ENCODE data around the gene TECTA.

Gene TECTA

DNA sequence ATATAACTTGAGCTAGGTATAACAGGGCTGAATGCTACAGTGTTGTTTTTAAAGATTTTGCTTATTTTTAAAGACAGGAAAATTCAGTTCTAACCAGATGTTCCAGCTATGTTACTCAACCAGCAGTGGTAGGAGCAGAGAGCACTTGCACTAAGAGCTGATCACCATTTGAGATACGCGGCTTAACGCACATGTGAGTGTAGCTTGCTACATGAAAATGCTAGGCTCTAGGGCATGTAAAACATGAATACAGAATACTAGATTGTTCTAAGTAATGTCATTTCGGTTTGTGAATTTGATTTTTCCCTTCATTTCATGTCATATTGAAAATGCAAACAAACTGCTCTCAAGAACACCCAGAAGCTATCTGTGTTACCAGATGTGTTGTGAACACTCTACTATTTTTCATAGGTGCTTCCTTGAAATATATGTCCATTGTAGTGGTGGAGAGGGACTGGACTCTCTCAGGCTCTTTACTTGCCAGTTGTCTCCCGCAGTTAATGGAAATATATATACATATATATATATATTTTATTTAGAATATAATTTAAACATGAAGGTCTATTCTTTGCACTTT is 10.8 kb upstream of the TECTA start:
- Histone ChIP-seq H3K4me3 (ENCODE audit: low read depth in 1 of 2, low read length in 2 of 2) (no peak overlapping the region), H3K4me2 (ENCODE audit: insufficient read depth, low read length) (no peak overlapping the region), H3K9me3 (ENCODE audit: insufficient read depth, low read length, severe bottlenecking) (no peaks in the 10 kb centered on the region), H4K20me1 (ENCODE audit: insufficient read depth, low read length) (no peaks in the 10 kb centered on the region), H3K27ac (ENCODE audit: low read length) (no peak overlapping the region), H3K9ac (ENCODE audit: low read depth, low read length) (no peak overlapping the region), H3K79me2 (ENCODE audit: insufficient read depth, low read length) (no peaks in the 10 kb centered on the region), H2AFZ (ENCODE audit: low read depth, low read length) (no peak overlapping the region), H3K4me1 (ENCODE audit: insufficient read depth, low read length) (no peaks in the 10 kb centered on the region), H3K27me3 (ENCODE audit: insufficient read depth, low read length, poor library complexity) (no peaks in the 10 kb centered on the region), H3K36me3 (ENCODE audit: insufficient read depth, low read length) (peaks cover 15% of the 10 kb centered on the region)
- ATAC-seq (ENCODE audit: insufficient read depth, low read depth) (no peak), DNase-seq (no peak)
- TF ChIP-seq EZH2 (IDR thresholded peaks at IDR 0.05; ENCODE audit: borderline replicate concordance, low read depth, low read length, severe bottlenecking): no peak
- TF ChIP-seq, protein P1, sequence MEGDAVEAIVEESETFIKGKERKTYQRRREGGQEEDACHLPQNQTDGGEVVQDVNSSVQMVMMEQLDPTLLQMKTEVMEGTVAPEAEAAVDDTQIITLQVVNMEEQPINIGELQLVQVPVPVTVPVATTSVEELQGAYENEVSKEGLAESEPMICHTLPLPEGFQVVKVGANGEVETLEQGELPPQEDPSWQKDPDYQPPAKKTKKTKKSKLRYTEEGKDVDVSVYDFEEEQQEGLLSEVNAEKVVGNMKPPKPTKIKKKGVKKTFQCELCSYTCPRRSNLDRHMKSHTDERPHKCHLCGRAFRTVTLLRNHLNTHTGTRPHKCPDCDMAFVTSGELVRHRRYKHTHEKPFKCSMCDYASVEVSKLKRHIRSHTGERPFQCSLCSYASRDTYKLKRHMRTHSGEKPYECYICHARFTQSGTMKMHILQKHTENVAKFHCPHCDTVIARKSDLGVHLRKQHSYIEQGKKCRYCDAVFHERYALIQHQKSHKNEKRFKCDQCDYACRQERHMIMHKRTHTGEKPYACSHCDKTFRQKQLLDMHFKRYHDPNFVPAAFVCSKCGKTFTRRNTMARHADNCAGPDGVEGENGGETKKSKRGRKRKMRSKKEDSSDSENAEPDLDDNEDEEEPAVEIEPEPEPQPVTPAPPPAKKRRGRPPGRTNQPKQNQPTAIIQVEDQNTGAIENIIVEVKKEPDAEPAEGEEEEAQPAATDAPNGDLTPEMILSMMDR (IDR thresholded peaks at IDR 0.05; ENCODE audit: borderline replicate concordance, extremely low read depth, low read length, poor library complexity, severe bottlenecking): no peak

DNA sequence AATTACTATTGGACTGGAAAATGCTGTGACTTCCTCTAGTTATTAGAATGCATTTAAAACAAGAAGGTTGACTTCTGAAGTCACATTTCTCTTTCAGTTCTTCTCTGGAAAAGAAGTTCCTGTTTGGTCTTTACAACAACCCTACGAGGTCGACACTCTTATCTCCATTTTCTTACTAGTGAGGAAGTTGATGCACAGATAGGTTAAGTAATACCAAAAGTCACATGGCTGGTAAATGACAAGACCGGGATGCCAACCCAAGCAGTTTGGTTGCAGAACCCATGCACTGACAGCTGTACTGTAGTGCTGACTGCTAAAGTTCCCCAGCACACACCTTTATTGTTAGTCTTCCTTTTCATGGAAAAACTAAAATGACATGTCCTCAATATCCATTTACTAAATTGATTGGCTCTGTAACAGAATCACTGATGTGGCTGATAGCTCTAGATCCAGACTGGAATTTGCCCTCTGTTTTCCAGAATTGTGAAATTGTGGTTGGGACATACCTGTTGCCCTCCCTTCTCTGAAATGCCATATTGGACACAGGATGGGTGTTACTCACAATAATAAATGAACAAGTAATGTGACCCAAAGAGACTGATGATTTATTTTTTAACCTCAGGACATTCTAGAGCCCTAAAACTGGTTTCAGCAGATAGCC is 9.4 kb upstream of the TECTA start:
- H3K4me3 ChIP-seq (ENCODE audit: low read depth in 1 of 2, low read length in 2 of 2): no peak overlapping the region
- H2AFZ ChIP-seq (ENCODE audit: low read depth, low read length): no peak overlapping the region
- H3K27me3 ChIP-seq (ENCODE audit: insufficient read depth, low read length, poor library complexity): no peaks in the 10 kb centered on the region
- no peaks in the 10 kb centered on the region for H3K9me3 ChIP-seq (ENCODE audit: insufficient read depth, low read length, severe bottlenecking)
- H3K4me2 ChIP-seq (ENCODE audit: insufficient read depth, low read length): no peak overlapping the region
- TF ChIP-seq, protein P1 (IDR thresholded peaks at IDR 0.05; ENCODE audit: borderline replicate concordance, extremely low read depth, low read length, poor library complexity, severe bottlenecking): no peak
- TF ChIP-seq EZH2 (IDR thresholded peaks at IDR 0.05; ENCODE audit: borderline replicate concordance, low read depth, low read length, severe bottlenecking): no peak
- no peaks in the 10 kb centered on the region for H3K79me2 ChIP-seq (ENCODE audit: insufficient read depth, low read length)
- H3K9ac ChIP-seq (ENCODE audit: low read depth, low read length): no peak overlapping the region
- H3K27ac ChIP-seq (ENCODE audit: low read length): no peak overlapping the region
- H3K36me3 ChIP-seq (ENCODE audit: insufficient read depth, low read length): peaks cover 8% of the 10 kb centered on the region
- ATAC-seq (ENCODE audit: insufficient read depth, low read depth) (no peak), DNase-seq (no peak)
- H4K20me1 ChIP-seq (ENCODE audit: insufficient read depth, low read length): no peaks in the 10 kb centered on the region
- H3K4me1 ChIP-seq (ENCODE audit: insufficient read depth, low read length): no peaks in the 10 kb centered on the region

DNA sequence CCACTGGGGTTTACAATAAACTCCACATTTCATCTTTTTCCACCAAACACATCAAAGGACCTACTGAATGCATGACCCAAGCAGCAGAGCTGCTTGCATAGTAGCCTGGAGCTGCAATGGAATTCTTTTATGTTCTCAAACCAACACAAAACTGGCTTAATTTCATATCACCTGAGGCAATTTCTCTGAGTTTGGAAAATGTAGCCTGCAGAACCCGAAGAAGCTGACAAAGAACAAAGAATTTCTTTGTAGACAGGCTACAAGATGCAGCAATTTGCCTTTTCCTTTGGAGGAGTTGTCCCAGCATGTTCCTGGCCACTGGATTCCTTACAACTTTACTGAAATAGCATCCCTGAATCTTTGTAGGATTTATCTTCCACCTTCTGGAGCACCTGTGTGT is 5.5 kb upstream of the TECTA start:
- no peak overlapping the region for H3K4me3 ChIP-seq (ENCODE audit: low read depth in 1 of 2, low read length in 2 of 2)
- no peak for ATAC-seq (ENCODE audit: insufficient read depth, low read depth)
- no peaks in the 10 kb centered on the region for H3K4me1 ChIP-seq (ENCODE audit: insufficient read depth, low read length)
- no peak overlapping the region for H3K9ac ChIP-seq (ENCODE audit: low read depth, low read length)
- H3K27me3 ChIP-seq (ENCODE audit: insufficient read depth, low read length, poor library complexity): no peaks in the 10 kb centered on the region
- H3K36me3 ChIP-seq (ENCODE audit: insufficient read depth, low read length): no peaks in the 10 kb centered on the region
- no peaks in the 10 kb centered on the region for H4K20me1 ChIP-seq (ENCODE audit: insufficient read depth, low read length)
- DNase-seq: no peak
- H3K9me3 ChIP-seq (ENCODE audit: insufficient read depth, low read length, severe bottlenecking): no peaks in the 10 kb centered on the region
- no peak overlapping the region for H2AFZ ChIP-seq (ENCODE audit: low read depth, low read length)
- H3K27ac ChIP-seq (ENCODE audit: low read length): no peak overlapping the region
- no peak overlapping the region for H3K4me2 ChIP-seq (ENCODE audit: insufficient read depth, low read length)
- TF ChIP-seq, protein P1 (IDR thresholded peaks at IDR 0.05; ENCODE audit: borderline replicate concordance, extremely low read depth, low read length, poor library complexity, severe bottlenecking): no peak
- no peak for TF ChIP-seq EZH2 (IDR thresholded peaks at IDR 0.05; ENCODE audit: borderline replicate concordance, low read depth, low read length, severe bottlenecking)
- H3K79me2 ChIP-seq (ENCODE audit: insufficient read depth, low read length): no peaks in the 10 kb centered on the region
